ENCODE results near the gene RFX8.

- no peak for TF ChIP-seq RAD51 (IDR thresholded peaks at IDR 0.05)
- TF ChIP-seq RAD21 (IDR thresholded peaks at IDR 0.05; ENCODE audit: insufficient read depth, low read depth, low read length): no peak
- TF ChIP-seq, protein P1, sequence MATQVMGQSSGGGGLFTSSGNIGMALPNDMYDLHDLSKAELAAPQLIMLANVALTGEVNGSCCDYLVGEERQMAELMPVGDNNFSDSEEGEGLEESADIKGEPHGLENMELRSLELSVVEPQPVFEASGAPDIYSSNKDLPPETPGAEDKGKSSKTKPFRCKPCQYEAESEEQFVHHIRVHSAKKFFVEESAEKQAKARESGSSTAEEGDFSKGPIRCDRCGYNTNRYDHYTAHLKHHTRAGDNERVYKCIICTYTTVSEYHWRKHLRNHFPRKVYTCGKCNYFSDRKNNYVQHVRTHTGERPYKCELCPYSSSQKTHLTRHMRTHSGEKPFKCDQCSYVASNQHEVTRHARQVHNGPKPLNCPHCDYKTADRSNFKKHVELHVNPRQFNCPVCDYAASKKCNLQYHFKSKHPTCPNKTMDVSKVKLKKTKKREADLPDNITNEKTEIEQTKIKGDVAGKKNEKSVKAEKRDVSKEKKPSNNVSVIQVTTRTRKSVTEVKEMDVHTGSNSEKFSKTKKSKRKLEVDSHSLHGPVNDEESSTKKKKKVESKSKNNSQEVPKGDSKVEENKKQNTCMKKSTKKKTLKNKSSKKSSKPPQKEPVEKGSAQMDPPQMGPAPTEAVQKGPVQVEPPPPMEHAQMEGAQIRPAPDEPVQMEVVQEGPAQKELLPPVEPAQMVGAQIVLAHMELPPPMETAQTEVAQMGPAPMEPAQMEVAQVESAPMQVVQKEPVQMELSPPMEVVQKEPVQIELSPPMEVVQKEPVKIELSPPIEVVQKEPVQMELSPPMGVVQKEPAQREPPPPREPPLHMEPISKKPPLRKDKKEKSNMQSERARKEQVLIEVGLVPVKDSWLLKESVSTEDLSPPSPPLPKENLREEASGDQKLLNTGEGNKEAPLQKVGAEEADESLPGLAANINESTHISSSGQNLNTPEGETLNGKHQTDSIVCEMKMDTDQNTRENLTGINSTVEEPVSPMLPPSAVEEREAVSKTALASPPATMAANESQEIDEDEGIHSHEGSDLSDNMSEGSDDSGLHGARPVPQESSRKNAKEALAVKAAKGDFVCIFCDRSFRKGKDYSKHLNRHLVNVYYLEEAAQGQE (IDR thresholded peaks at IDR 0.05; ENCODE audit: low read depth, low read length): no peak
- TF ChIP-seq KAT2A (conservative IDR thresholded peaks at IDR 0.05; ENCODE audit: control insufficient read depth, low read depth, low read length): no peak
- no peak for TF ChIP-seq POLR2A (IDR thresholded peaks at IDR 0.05; ENCODE audit: low read depth, low read length)
- TF ChIP-seq NFIC (IDR thresholded peaks at IDR 0.05; ENCODE audit: low read depth, low read length): no peak
- TF ChIP-seq TAF1 (IDR thresholded peaks at IDR 0.05; ENCODE audit: borderline replicate concordance, low read depth, low read length): no peak
- no peak for TF ChIP-seq RUNX3 (IDR thresholded peaks at IDR 0.05; ENCODE audit: low read length)
- TF ChIP-seq POLR2AphosphoS5 (IDR thresholded peaks at IDR 0.05; ENCODE audit: low read length): no peak
- no peak for TF ChIP-seq BHLHE40 (IDR thresholded peaks at IDR 0.05; ENCODE audit: borderline replicate concordance in 1 of 2, low read depth in 2 of 2, low read length in 1 of 2)
- TF ChIP-seq USF2 (IDR thresholded peaks at IDR 0.05; ENCODE audit: borderline replicate concordance, low read depth, low read length): no peak
- no peak for TF ChIP-seq CTCF (IDR thresholded peaks at IDR 0.05 in 2 of 3, conservative IDR thresholded peaks at IDR 0.05 in 1 of 3; ENCODE audit: control insufficient read depth in 2 of 3, extremely low read depth in 1 of 3, insufficient read depth in 1 of 3, low read depth in 3 of 3, low read length in 3 of 3)
- TF ChIP-seq SREBF2 (IDR thresholded peaks at IDR 0.05; ENCODE audit: low read length): no peak
- TF ChIP-seq, protein P2, sequence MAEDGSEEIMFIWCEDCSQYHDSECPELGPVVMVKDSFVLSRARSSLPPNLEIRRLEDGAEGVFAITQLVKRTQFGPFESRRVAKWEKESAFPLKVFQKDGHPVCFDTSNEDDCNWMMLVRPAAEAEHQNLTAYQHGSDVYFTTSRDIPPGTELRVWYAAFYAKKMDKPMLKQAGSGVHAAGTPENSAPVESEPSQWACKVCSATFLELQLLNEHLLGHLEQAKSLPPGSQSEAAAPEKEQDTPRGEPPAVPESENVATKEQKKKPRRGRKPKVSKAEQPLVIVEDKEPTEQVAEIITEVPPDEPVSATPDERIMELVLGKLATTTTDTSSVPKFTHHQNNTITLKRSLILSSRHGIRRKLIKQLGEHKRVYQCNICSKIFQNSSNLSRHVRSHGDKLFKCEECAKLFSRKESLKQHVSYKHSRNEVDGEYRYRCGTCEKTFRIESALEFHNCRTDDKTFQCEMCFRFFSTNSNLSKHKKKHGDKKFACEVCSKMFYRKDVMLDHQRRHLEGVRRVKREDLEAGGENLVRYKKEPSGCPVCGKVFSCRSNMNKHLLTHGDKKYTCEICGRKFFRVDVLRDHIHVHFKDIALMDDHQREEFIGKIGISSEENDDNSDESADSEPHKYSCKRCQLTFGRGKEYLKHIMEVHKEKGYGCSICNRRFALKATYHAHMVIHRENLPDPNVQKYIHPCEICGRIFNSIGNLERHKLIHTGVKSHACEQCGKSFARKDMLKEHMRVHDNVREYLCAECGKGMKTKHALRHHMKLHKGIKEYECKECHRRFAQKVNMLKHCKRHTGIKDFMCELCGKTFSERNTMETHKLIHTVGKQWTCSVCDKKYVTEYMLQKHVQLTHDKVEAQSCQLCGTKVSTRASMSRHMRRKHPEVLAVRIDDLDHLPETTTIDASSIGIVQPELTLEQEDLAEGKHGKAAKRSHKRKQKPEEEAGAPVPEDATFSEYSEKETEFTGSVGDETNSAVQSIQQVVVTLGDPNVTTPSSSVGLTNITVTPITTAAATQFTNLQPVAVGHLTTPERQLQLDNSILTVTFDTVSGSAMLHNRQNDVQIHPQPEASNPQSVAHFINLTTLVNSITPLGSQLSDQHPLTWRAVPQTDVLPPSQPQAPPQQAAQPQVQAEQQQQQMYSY (CRISPR knock-in tag; IDR thresholded peaks at IDR 0.05): no peak
Observed at GRCh38 chr2:101415884-101416283, 59.0 kb downstream of the RFX8 start.

All from GM12878 (cell line).